Natural killer cell (primary cell): ENCODE measurements around the gene HK3. TPM values are rescaled to one million over a fixed set of nuclear protein-coding genes. Genes with fewer than 3 reads are reported as not detected.

ENCODE experiments used
- ATAC-seq, 3 donors: fragments of 150-1000 bp in 2 of 3; fragments of 200-7000 bp in 1 of 3; cut with Tn5 transposase; 1 replicate in 1 of 3; 2 replicates in 2 of 3; pipeline ENCODE4 v1.10.0; 2021; ENCODE audit warnings: mild to moderate bottlenecking in 2 of 3, moderate library complexity in 2 of 3
- DNase-seq, 2 donors: peaks; one replicate each; pipeline versions ENCODE4 v3.0.0 to v3.0.0-alpha.2; 2013 to 2021; ENCODE audit warnings: mixed read lengths in 1 of 2
- H3K27ac ChIP-seq: one replicate; pipeline ENCODE4 v1.5.1; 2013; ENCODE audit warnings: mild to moderate bottlenecking, low read length
- H3K27me3 ChIP-seq: one replicate; pipeline ENCODE4 v1.6.1; 2013; ENCODE audit warnings: low read length; ENCODE audit not compliant: control insufficient read depth, insufficient read depth
- H3K36me3 ChIP-seq: one replicate; pipeline ENCODE4 v1.6.1; 2013; ENCODE audit warnings: low read length; ENCODE audit not compliant: control insufficient read depth, insufficient read depth
- H3K4me1 ChIP-seq: one replicate; pipeline ENCODE4 v1.6.1; 2013; ENCODE audit warnings: low read length; ENCODE audit not compliant: control insufficient read depth, insufficient read depth
- H3K4me3 ChIP-seq: one replicate; pipeline ENCODE4 v1.5.1; 2013; ENCODE audit warnings: low read length
- H3K9me3 ChIP-seq: one replicate; pipeline ENCODE4 v1.6.1; 2013; ENCODE audit warnings: low read length; ENCODE audit not compliant: control insufficient read depth, insufficient read depth
- H3K27ac Mint-ChIP-seq, 2 donors: one replicate each; pipeline ENCODE4 v1.8.0; 2022; ENCODE audit warnings: mild to moderate bottlenecking in 2 of 2, mixed read lengths in 2 of 2, moderate library complexity in 1 of 2
- H3K27me3 Mint-ChIP-seq, 2 donors: one replicate each; pipeline ENCODE4 v1.8.0; 2022; ENCODE audit warnings: low read depth in 2 of 2, mixed read lengths in 2 of 2
- H3K36me3 Mint-ChIP-seq: one replicate; pipeline ENCODE4 v1.8.0; 2022; ENCODE audit warnings: mixed read lengths
- H3K4me1 Mint-ChIP-seq, 2 donors: one replicate each; pipeline ENCODE4 v1.8.0; 2022; ENCODE audit warnings: mixed read lengths in 2 of 2
- H3K4me3 Mint-ChIP-seq: one replicate; pipeline ENCODE4 v1.8.0; 2022; ENCODE audit warnings: mild to moderate bottlenecking, moderate library complexity, mixed read lengths
- H3K9me3 Mint-ChIP-seq, 2 donors: one replicate each; pipeline ENCODE4 v1.8.0; 2022; ENCODE audit warnings: mixed read lengths in 2 of 2
- CTCF ChIP-seq: fragments of 200-600 bp; IDR thresholded peaks from one replicate; pipeline ENCODE4 v1.8.0; 2022; ENCODE audit warnings: antibody characterized with exemption
- WGBS: methylation state at CpG from one replicate; pipeline ENCODE4 v1.1.7; 2013; ENCODE audit warnings: missing lambda C conversion rate; ENCODE audit not compliant: insufficient coverage; 5-methylcytosine and 5-hydroxymethylcytosine counted together
- intact Hi-C: fragments of 100-400 bp; cut with micrococcal nuclease; formaldehyde crosslinking; loops from one replicate; pipeline ENCODE4 v1.14.2; 2022
- total RNA-seq, 4 donors: library from RNA; stranded (reverse); fragments of 120-200 nt in 1 of 4; gene quantifications; one replicate each; pipeline versions ENCODE4 v1.2.3 to v1.2.4, GENCODE V29; 2013 to 2022

Gene HK3
- total RNA-seq, 3 donors from 2014 or later (not counting 1 experiment from before 2014, with no cell fraction given): 6.6 to 56.1 (median 26.2) TPM

GRCh38 chr5:176899946-176900779 is 1.0 kb upstream of the HK3 start:
- Mint-ChIP-seq H3K4me1 (peaks cover 14 to 19% of the 10 kb centered on the region in 2 donors), H3K27me3 (peaks cover 0 to 4% of the 10 kb centered on the region in 2 donors), H3K27ac (peak overlapping the region in 1 of 2 donors; percentile 53), H3K36me3 (peaks cover 20% of the 10 kb centered on the region), H3K4me3 (no peak overlapping the region), H3K9me3 (no peaks in the 10 kb centered on the region)
- peaks cover 24% of the 10 kb centered on the region for H3K4me1 ChIP-seq
- no peaks in the 10 kb centered on the region for H3K27me3 ChIP-seq
- WGBS: 95% methylated on average over 4 of the region's 4 CpGs
- DNase-seq: no peak
- peaks cover 26% of the 10 kb centered on the region for H3K36me3 ChIP-seq
- intact Hi-C loops: no loop called here
- no peak overlapping the region for H3K4me3 ChIP-seq
- H3K9me3 ChIP-seq: no peaks in the 10 kb centered on the region
- H3K27ac ChIP-seq: no peak overlapping the region
- TF ChIP-seq CTCF: no peak
- ATAC-seq: no peak

GRCh38 chr5:176897263-176897662 is 1.9 kb downstream of the HK3 start:
- DNase-seq: no peak
- H3K4me3 Mint-ChIP-seq: no peak overlapping the region
- no peak for TF ChIP-seq CTCF
- H3K4me1 Mint-ChIP-seq: peaks cover 14 to 19% of the 10 kb centered on the region in 2 donors
- no peaks in the 10 kb centered on the region for H3K9me3 ChIP-seq
- no peaks in the 10 kb centered on the region for H3K36me3 ChIP-seq
- H3K27me3 ChIP-seq: no peaks in the 10 kb centered on the region
- H3K36me3 Mint-ChIP-seq: no peaks in the 10 kb centered on the region
- H3K4me1 ChIP-seq: peaks cover 24% of the 10 kb centered on the region
- H3K9me3 Mint-ChIP-seq: no peaks in the 10 kb centered on the region
- H3K27ac ChIP-seq: no peak overlapping the region
- H3K4me3 ChIP-seq: no peak overlapping the region
- WGBS: 67% methylated on average over 3 of the region's 3 CpGs
- H3K27ac Mint-ChIP-seq: no peak overlapping the region
- ATAC-seq: no peak
- intact Hi-C loops: no loop called here
- H3K27me3 Mint-ChIP-seq: peaks cover 4 to 13% of the 10 kb centered on the region in 2 donors

- ATAC-seq (no peak), DNase-seq (no peak)
- no peaks in the 10 kb centered on the region for H3K9me3 Mint-ChIP-seq
- peaks cover 24% of the 10 kb centered on the region for H3K4me1 ChIP-seq
- no peak overlapping the region for H3K27ac Mint-ChIP-seq
- no peak overlapping the region for H3K4me3 ChIP-seq
- no peaks in the 10 kb centered on the region for H3K36me3 ChIP-seq
- no peaks in the 10 kb centered on the region for H3K36me3 Mint-ChIP-seq
- no peak for TF ChIP-seq CTCF
- peaks cover 8 to 23% of the 10 kb centered on the region in 2 donors for H3K27me3 Mint-ChIP-seq
- intact Hi-C loops: no loop called here
- no peak overlapping the region for H3K4me3 Mint-ChIP-seq
- 74% methylated on average over 4 of the region's 4 CpGs for WGBS
- H3K9me3 ChIP-seq: no peaks in the 10 kb centered on the region
- H3K4me1 Mint-ChIP-seq: peaks cover 14 to 15% of the 10 kb centered on the region in 2 donors
- H3K27ac ChIP-seq: no peak overlapping the region
- H3K27me3 ChIP-seq: no peaks in the 10 kb centered on the region
Measured at GRCh38 chr5:176895831-176896230, 3.3 kb downstream of the HK3 start.
